ENCODE results near the gene REG4.

Gene REG4

DNA sequence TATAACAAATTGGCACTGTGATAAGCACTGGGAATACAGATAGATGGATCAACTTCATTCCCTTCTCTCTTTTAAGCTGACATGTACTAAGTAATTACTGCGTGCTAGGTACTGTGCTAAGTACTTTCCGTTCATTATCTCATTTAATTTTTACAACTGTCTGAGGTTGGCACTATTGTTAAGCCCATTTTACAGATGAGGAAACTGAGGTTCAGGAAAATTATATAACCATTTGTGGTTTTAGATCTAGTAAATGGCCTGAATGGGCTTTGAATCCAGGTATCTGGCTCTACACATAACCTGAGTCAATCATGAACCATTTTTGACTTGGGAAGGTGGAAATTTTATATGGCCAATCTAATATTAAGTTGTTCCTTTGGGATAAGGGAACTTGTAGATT, 39.0 kb downstream of the REG4 start:
- no peak overlapping the region for H3K4me3 ChIP-seq (ENCODE audit: low read depth, low read length)
- no peak for TF ChIP-seq CTCF (IDR thresholded peaks at IDR 0.05; ENCODE audit: insufficient read depth, low read depth, low read length, missing control alignments)
- no peak for DNase-seq (ENCODE audit: low read depth)

DNA sequence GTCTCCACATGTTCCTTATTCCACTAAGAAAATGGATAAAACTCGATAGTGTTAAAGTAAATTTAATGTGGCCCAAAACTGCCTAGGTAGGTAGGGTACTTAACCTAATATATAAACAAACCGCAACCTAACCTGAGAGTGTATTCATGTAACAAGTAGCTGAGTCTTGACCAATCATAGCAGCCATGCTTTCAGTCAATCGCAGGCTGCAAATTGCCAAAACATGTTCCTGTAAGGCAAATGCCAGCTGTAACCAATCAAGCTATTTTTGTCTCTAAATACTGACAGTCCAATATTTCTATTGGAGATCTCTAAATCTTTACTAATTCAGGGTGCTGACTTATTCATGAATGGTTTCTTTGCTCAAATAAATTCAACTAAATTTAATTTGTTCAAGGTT, 39.5 kb downstream of the REG4 start:
- H3K4me3 ChIP-seq (ENCODE audit: low read depth, low read length) = no peak overlapping the region
- no peak for TF ChIP-seq CTCF (IDR thresholded peaks at IDR 0.05; ENCODE audit: insufficient read depth, low read depth, low read length, missing control alignments)
- no peak for DNase-seq (ENCODE audit: low read depth)

DNA sequence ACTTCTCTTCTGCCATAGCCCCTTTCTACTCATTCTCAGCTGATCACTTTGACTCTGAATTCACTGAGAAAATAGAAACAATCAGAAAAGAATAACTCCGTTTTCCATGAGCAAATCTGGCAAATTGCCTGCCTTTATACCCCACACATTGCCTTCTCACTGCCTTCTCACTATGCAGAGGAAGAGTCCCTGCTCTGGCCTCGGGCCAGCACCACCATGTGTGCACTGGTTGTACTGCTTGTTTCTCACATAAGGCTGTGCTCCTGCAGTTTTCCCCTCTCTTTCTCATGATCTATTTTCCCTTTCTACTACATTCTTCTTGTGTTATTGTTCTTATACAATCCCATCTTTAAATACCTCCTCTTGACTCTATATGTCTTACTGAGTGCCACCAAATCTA, 40.2 kb downstream of the REG4 start:
- H3K4me3 ChIP-seq (ENCODE audit: low read depth, low read length) = no peak overlapping the region
- DNase-seq (ENCODE audit: low read depth) = no peak
- TF ChIP-seq CTCF (IDR thresholded peaks at IDR 0.05; ENCODE audit: insufficient read depth, low read depth, low read length, missing control alignments) = no peak

DNA sequence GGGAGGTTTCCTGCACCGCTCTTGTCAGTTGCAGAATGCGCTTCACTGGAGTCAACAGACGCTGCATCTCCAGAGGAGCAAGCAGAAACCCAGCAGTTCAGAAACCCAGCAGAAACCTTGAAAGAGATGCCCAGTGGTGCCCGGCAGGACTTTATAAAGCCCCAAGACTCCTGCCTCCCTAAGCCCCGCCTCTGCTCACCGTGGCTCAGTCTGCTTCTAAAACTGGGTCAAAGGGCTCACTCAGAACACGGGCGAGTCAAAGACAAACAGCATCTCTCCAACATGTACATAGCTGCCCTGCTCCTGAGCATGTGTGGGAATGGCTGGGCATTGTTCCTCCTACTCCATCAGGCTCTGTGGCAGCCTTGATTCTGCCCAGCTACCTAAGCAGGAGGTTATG, 42.5 kb downstream of the REG4 start, which contains the start of gene HMGCS2:
Gene HMGCS2, minus strand, starts transcription at position 128 of the 400 bp plus-strand sequence. Its CDS starts 61 bp downstream, at position 67.
- no peak for DNase-seq (ENCODE audit: low read depth)
- H3K4me3 ChIP-seq (ENCODE audit: low read depth, low read length) = no peak within 1 kb of the TSS

DNA sequence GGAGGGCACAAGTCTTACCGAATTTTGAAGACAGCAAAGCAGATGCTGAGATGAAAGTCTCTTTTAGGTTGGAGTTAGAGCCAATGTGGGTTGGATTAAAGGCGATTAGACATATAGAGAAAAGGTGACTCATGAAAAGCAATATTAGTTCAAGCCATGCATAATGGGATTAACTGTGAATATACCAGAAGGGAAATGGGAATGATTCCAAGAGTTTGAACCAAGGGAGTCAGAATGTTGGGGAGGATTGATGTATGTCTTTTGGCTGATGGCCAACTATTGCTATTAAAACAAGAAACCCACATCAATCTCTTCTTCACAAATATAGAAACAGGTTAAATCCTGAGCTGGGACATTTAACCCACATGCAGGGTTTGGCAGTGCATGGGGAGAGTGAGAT, 43.8 kb downstream of the REG4 start:
- no peak for TF ChIP-seq CTCF (IDR thresholded peaks at IDR 0.05; ENCODE audit: insufficient read depth, low read depth, low read length, missing control alignments)
- no peak for DNase-seq (ENCODE audit: low read depth)
- no peak overlapping the region for H3K4me3 ChIP-seq (ENCODE audit: low read depth, low read length)

More for the DNA sequence above, 42.5 kb downstream of the REG4 start, which contains the start of gene HMGCS2:
- no peak for TF ChIP-seq CTCF (IDR thresholded peaks at IDR 0.05; ENCODE audit: insufficient read depth, low read depth, low read length, missing control alignments)

DNA sequence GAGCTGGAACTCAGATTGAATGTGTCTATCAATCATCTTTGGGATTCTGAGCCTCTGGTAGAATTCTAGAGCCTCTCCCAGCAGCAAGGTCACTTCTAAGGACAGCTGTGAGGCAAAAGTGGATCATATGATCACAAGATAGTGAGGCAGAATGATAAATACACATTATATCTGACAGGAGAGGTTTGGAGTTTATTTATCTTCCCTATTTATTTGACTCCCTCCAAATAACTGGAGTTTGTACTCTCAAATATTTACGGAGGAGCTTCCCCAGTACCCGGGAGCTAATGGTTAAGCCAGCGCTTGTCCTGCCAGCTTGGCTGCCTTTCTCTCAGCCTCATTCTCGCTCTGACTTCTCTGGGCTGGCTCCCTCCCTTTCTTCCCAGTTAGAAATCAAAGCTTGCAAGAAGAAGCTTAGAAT, 44.9 kb downstream of the REG4 start:
- H3K4me3 ChIP-seq (ENCODE audit: low read depth, low read length) = no peak overlapping the region
- DNase-seq (ENCODE audit: low read depth) = no peak
- no peak for TF ChIP-seq CTCF (IDR thresholded peaks at IDR 0.05; ENCODE audit: insufficient read depth, low read depth, low read length, missing control alignments)

DNA sequence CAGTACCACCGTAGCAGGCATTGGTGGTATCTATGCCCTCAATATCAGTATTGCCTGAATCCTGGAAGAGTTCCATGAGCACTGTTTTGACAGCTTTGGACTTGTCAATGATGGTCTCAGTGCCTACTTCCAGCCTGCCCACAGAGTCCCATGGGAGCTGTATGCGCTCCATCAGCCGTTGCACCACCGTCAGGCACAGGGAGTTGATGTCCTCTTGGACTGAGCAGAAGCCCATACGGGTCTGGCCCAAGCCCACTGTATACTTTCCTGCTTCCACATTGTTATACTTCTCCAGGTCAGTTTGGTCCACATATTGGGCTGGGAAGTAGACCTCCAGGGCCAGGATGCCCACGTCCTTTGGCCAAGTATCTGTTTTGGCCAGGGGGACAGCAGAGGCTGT, 47.0 kb downstream of the REG4 start:
- DNase-seq (ENCODE audit: low read depth) = no peak

More for the DNA sequence above, 47.0 kb downstream of the REG4 start:
- TF ChIP-seq CTCF (IDR thresholded peaks at IDR 0.05; ENCODE audit: insufficient read depth, low read depth, low read length, missing control alignments) = no peak
- H3K4me3 ChIP-seq (ENCODE audit: low read depth, low read length) = no peak overlapping the region

Measured in GM12865 (cell line).